Epithelial cell of proximal tubule (primary cell): ENCODE data around the gene USP12. TPM values are rescaled to one million over a fixed set of nuclear protein-coding genes. Genes with fewer than 3 reads are reported as not detected.
A peak's percentile ranks its signal among the peaks of the same experiment; 100 is the strongest.
"Not testable (repeated sequence)": the region's sequence is repeated elsewhere in the genome, so short reads cannot be mapped to it uniquely, and the experiment has no call there.

Experiments
- DNase-seq: peaks from one replicate; pipeline ENCODE4 v3.0.0-alpha.2; 2011; ENCODE audit warnings: low read depth
- H3K4me3 ChIP-seq: 2 replicates; pipeline ENCODE4 v1.5.1; 2011; ENCODE audit warnings: low read depth, mild to moderate bottlenecking, low read length
- CTCF ChIP-seq: conservative IDR thresholded peaks from 2 replicates; pipeline ENCODE4 v1.5.1; 2012; ENCODE audit warnings: low read depth, mild to moderate bottlenecking, low read length
- total RNA-seq: library from RNA; depleted of rRNA; stranded (reverse); fragments of >200 nt; gene quantifications from 2 replicates; pipeline ENCODE4 v1.2.3, GENCODE V29; 2015

USP12 gene
- total RNA-seq, 1 donor from 2014 or later: 14.1 TPM

- no peak overlapping the region for H3K4me3 ChIP-seq
- TF ChIP-seq CTCF: no peak
- no peak for DNase-seq
Observed at GRCh38 chr13:27077451-27077850, 94.2 kb downstream of the USP12 start.

DNA sequence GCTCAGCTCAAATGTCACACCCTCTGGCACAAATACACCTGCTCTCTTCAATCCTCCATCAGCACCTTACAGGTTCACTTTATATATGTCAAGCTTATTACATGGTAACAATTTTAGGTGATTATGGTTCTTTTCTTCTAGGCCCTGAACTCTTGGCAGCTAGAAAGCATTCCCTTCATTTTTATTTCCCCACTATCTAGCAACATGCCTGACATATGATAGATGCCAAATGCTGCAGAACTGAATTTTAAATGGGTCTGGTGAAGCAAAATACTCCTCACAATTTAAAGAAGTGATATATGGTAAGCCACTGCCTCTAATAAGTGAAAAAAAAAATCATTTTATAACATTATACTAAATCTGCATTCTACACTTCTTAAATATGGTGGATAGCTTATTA lies 95.2 kb downstream of the USP12 start:
- no peak for TF ChIP-seq CTCF
- no peak for DNase-seq
- no peak overlapping the region for H3K4me3 ChIP-seq

- no peak for TF ChIP-seq CTCF
- no peak overlapping the region for H3K4me3 ChIP-seq
- no peak for DNase-seq
Observed at GRCh38 chr13:27073186-27073585, 98.4 kb downstream of the USP12 start.

- not testable (repeated sequence) for DNase-seq, H3K4me3 ChIP-seq
Observed at GRCh38 chr13:27066123-27066522, 105.5 kb downstream of the USP12 start.

DNA sequence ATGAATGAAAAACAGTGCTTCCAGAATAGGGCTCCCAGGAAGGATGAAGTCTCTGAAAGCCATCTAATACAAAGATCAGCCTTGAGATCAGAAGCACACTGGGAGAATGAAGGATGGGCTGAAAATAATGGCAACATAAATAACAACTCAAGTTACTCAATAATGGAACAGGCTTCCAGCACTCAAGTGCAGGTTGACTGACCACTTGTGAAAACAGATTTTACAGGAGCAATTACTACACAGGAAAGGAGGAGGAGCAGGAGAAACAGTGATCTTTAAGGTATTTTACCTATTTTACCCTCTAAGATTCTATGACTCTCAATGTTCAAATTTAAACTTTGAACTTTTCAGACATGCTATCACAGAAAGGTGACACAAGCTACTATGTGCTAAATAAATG lies 106.0 kb downstream of the USP12 start:
- TF ChIP-seq CTCF: no peak
- peak; percentile 32 for DNase-seq

GRCh38 chr13:27064252-27064995 lies 107.2 kb downstream of the USP12 start:
- TF ChIP-seq CTCF: no peak
- no peak overlapping the region for H3K4me3 ChIP-seq
- no peak for DNase-seq

More for the DNA sequence above, 106.0 kb downstream of the USP12 start:
- H3K4me3 ChIP-seq: no peak overlapping the region

DNA sequence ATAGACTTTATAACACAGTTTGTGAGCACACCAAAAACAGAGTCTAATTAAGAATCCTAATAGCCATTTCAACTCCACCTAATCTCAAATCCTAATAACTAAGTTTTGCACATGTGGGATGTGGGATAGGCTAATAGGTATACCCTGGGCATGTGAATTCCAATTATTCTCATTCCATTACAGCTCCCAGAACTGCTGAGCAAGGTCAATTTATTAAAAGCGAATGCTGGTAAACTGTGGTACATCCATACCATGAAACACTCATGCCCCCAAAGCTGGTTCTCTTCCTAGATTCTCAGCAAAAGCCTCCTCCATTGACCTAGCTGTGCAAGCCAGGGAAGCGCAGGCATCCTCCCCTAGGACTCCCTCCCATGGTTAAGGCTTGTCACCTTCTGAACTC lies 113.8 kb downstream of the USP12 start:
- no peak for DNase-seq
- TF ChIP-seq CTCF: no peak
- no peak overlapping the region for H3K4me3 ChIP-seq
